NCI-H2196 treated with DMSO at 0.1 percent for 48 hours (cell line): ENCODE results near the gene RNF144A.

Experiments
- DNase-seq: peaks from one replicate; lab custom pipeline; 2025; ENCODE audit not compliant: unreplicated experiment; lab: John Stamatoyannopoulos, UW

Gene RNF144A

GRCh38 chr2:7037340-7038333 lies 120.4 kb downstream of the RNF144A start:
- peak; percentile 31 for DNase-seq

- no peak for DNase-seq
Measured at GRCh38 chr2:7040547-7040946, 123.3 kb downstream of the RNF144A start.

- no peak for DNase-seq
Measured at GRCh38 chr2:7041421-7041820, 124.2 kb downstream of the RNF144A start.

- no peak for DNase-seq
Measured at GRCh38 chr2:7043690-7044089, 126.5 kb downstream of the RNF144A start.

GRCh38 chr2:7044253-7045250 lies 127.3 kb downstream of the RNF144A start:
- DNase-seq: no peak

GRCh38 chr2:7045601-7046590 lies 128.7 kb downstream of the RNF144A start:
- no peak for DNase-seq

GRCh38 chr2:7047661-7048060 lies 130.4 kb downstream of the RNF144A start:
- DNase-seq: no peak

- DNase-seq: no peak
Measured at GRCh38 chr2:7048762-7049294, 131.6 kb downstream of the RNF144A start.

- no peak for DNase-seq
Measured at GRCh38 chr2:7052404-7052803, 135.2 kb downstream of the RNF144A start.

- DNase-seq: peak; percentile 88
Measured at GRCh38 chr2:7053650-7054265, 136.5 kb downstream of the RNF144A start.

GRCh38 chr2:7057865-7058400 lies 140.7 kb downstream of the RNF144A start:
- peak; percentile 46 for DNase-seq

GRCh38 chr2:7060156-7060555 lies 142.9 kb downstream of the RNF144A start:
- no peak for DNase-seq

GRCh38 chr2:7060631-7061449 lies 143.6 kb downstream of the RNF144A start:
- DNase-seq: no peak

- no peak for DNase-seq
Measured at GRCh38 chr2:7061450-7061789, 144.2 kb downstream of the RNF144A start.

GRCh38 chr2:7061921-7062320 lies 144.7 kb downstream of the RNF144A start:
- no peak for DNase-seq

GRCh38 chr2:7063789-7064188 lies 146.6 kb downstream of the RNF144A start:
- no peak for DNase-seq

- DNase-seq: no peak
Measured at GRCh38 chr2:7068457-7068856, 151.2 kb downstream of the RNF144A start.

GRCh38 chr2:7070483-7070882 lies 153.3 kb downstream of the RNF144A start:
- DNase-seq: no peak

GRCh38 chr2:7071154-7071553 lies 153.9 kb downstream of the RNF144A start:
- no peak for DNase-seq
